HFFc6 (cell line): ENCODE results near the gene CBX8. TPM values are rescaled to one million over a fixed set of nuclear protein-coding genes. Genes with fewer than 3 reads are reported as not detected.
A peak's percentile ranks its signal among the peaks of the same experiment; 100 is the strongest.

Experiments used
- DNase-seq: peaks from one replicate; pipeline ENCODE4 v3.0.0-alpha.2; 2018
- H3K27ac Mint-ChIP-seq: 2 replicates; pipeline ENCODE4 v1.8.0; 2020; ENCODE audit warnings: mild to moderate bottlenecking, mixed read lengths
- H3K27me3 Mint-ChIP-seq: 2 replicates; pipeline ENCODE4 v1.8.0; 2021; ENCODE audit warnings: mild to moderate bottlenecking, moderate library complexity, mixed read lengths; ENCODE audit not compliant: insufficient read depth
- H3K36me3 Mint-ChIP-seq: 2 replicates; pipeline ENCODE4 v1.8.0; 2021; ENCODE audit warnings: low read depth, mixed read lengths
- H3K4me1 Mint-ChIP-seq: 2 replicates; pipeline ENCODE4 v1.8.0; 2020; ENCODE audit warnings: low read depth, mixed read lengths
- H3K4me3 Mint-ChIP-seq: 2 replicates; pipeline ENCODE4 v1.8.0; 2020; ENCODE audit warnings: mild to moderate bottlenecking, moderate library complexity, mixed read lengths
- H3K9me3 Mint-ChIP-seq: 2 replicates; pipeline ENCODE4 v1.8.0; 2020; ENCODE audit warnings: mild to moderate bottlenecking, mixed read lengths
- total RNA-seq, 6 experiments: library from RNA; stranded (reverse); fragmentation: NEBNext Ultra II Directional; extraction: Animal tissue kit (Norgen Biotek cat#: 25700); gene quantifications; 2 replicates in 1 of 6; 3 replicates in 5 of 6; pipeline ENCODE4 v1.2.3, GENCODE V29; 2021
- TF ChIP-seq, protein P1 (sequence below): fragments of 200-600 bp; sonication (generic); IDR thresholded peaks from 2 replicates; pipeline ENCODE4 v1.5.0; 2021; ENCODE audit warnings: antibody characterized with exemption, mild to moderate bottlenecking

CBX8 gene
- total RNA-seq, 6 experiments from 2014 or later: 6.0 to 10.6 (median 8.1) TPM

DNA sequence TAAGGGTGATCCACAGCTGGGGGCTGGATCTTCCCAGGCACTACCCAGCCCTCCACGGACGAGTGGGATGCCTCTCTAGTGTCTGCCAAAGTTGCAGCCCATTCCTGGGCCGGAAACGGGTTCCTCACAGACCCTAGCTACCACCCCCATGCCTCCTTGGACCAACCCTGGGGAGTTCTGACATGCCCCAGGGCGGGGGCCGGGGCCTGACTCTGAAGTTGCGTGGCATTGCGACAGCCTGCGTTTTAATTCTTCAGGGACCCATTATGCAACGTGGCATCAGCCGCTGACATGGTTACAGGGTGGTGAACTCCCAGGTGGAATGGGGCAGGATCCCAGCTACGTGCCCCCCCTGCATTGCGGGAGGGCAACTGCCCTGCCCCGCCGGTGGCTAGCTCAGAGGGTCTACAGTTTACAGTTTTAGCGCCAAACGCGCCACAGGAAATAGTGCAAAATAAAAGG, 39.7 kb upstream of the CBX8 start:
- Mint-ChIP-seq H3K4me3 (no peak overlapping the region), H3K27me3 (peaks cover 11% of the 10 kb centered on the region), H3K36me3 (peaks cover 9% of the 10 kb centered on the region), H3K9me3 (no peaks in the 10 kb centered on the region), H3K4me1 (peaks cover 5% of the 10 kb centered on the region; the same call in 1 of the 2 replicates), H3K27ac (no peak overlapping the region)
- TF ChIP-seq, protein P1, sequence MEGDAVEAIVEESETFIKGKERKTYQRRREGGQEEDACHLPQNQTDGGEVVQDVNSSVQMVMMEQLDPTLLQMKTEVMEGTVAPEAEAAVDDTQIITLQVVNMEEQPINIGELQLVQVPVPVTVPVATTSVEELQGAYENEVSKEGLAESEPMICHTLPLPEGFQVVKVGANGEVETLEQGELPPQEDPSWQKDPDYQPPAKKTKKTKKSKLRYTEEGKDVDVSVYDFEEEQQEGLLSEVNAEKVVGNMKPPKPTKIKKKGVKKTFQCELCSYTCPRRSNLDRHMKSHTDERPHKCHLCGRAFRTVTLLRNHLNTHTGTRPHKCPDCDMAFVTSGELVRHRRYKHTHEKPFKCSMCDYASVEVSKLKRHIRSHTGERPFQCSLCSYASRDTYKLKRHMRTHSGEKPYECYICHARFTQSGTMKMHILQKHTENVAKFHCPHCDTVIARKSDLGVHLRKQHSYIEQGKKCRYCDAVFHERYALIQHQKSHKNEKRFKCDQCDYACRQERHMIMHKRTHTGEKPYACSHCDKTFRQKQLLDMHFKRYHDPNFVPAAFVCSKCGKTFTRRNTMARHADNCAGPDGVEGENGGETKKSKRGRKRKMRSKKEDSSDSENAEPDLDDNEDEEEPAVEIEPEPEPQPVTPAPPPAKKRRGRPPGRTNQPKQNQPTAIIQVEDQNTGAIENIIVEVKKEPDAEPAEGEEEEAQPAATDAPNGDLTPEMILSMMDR: no peak
- DNase-seq: no peak

DNA sequence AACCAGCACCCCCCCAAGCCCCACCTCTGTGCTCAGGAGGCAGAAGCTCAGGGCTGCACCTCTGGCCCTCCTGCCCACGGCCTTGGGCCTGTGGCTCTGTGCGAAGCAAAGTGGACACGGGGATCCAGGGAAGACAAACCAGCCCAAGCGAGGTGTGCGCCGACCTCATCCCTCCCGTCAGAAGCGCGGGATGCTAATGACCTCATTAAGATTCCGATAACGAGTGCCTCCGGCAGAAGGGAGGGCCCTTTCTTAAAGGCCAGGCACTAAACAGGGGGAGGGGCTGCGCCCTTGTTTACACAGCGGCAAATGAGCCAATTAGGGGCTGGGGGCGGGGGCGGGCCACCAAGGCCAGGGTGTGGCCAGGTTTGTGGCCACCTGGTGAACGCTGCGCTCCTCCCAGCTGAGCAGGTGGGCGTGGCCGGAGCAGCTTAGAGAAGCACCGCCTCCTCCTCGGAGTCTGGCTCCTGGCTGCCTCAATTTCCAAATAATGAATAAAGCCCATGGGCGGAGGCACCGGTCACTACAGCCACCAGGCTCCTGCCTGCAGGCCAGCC, 39.2 kb upstream of the CBX8 start:
- H3K9me3 Mint-ChIP-seq: no peaks in the 10 kb centered on the region
- H3K4me1 Mint-ChIP-seq: peaks cover 5% of the 10 kb centered on the region; the same call in 1 of the 2 replicates
- peaks cover 9% of the 10 kb centered on the region for H3K36me3 Mint-ChIP-seq
- no peak overlapping the region for H3K4me3 Mint-ChIP-seq
- TF ChIP-seq, protein P1: no peak
- H3K27ac Mint-ChIP-seq: no peak overlapping the region
- H3K27me3 Mint-ChIP-seq: peaks cover 8% of the 10 kb centered on the region
- DNase-seq: no peak

DNA sequence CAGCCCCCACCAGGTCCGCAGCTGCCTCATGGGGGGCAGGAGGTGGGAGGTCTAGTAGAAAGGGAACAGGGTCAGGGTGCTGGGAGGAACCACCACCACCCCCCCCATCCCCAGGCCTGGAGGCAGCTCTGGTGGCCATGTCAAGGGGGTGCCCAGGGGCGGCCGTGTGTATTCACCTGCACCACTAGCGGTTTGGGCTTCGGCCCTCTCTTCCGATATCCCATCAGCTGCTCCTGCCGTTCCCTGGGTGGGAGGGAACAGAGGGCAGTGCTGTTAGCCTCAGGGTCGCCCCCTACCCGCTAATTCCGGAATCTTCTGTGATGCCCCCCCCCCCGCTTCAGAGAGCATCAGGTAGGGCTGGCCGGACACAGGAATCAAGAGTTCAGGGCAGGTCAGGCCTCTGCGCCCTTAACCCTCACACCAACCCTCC, 38.6 kb upstream of the CBX8 start:
- peaks cover 9% of the 10 kb centered on the region for H3K36me3 Mint-ChIP-seq
- H3K4me1 Mint-ChIP-seq: peaks cover 5% of the 10 kb centered on the region; the same call in 1 of the 2 replicates
- TF ChIP-seq, protein P1: no peak
- no peak overlapping the region for H3K4me3 Mint-ChIP-seq
- no peaks in the 10 kb centered on the region for H3K9me3 Mint-ChIP-seq
- no peak overlapping the region for H3K27ac Mint-ChIP-seq
- peaks cover 6% of the 10 kb centered on the region for H3K27me3 Mint-ChIP-seq
- DNase-seq: no peak

DNA sequence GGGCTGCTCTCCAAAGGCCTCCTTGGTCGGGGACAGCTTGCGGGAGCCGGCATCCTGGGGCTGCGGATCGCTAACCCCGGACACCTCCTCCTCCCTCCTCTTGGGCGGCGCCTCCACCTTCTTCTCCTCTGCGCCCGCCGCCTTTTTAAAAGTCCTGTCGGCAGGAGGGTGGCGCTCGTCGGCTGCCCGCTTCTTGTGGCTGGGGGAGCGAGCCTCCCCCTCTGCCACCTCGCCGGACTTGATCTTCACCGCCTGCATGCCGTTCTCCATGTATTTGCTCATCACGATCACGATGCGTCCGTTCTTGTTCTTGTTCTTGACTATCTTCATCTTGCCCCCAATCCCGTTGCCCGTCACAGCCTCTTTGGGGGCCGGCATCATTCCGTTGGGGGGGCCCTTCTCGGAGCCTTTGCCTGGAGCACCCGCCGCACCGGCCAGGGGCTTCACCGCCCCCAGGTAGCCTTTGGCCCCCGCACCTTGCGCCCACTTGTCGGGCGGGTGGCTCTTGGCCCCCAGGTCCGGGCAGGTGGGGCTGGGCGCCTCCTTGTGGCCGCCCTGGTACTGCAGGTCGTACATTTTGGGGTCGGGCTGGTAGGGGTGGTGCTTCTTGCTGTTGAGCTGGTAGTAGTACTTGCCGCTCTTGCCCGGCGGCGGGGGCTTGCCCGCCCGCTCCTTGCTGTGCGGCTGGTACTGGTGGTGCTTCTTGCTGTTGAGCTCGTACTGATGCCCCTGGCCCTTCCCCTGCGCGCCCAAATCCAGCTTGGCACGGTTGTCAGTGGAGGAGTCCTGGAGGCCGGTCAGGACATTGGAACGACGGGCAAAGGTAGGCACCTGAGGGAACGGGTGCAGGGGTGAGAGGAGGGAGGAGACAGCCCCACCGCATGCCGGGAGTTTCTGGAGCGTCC, 37.9 kb upstream of the CBX8 start:
- peaks cover 5% of the 10 kb centered on the region; the same call in 1 of the 2 replicates for H3K4me1 Mint-ChIP-seq
- H3K9me3 Mint-ChIP-seq: no peaks in the 10 kb centered on the region
- TF ChIP-seq, protein P1: peak; percentile 88
- DNase-seq: no peak
- peaks cover 6% of the 10 kb centered on the region for H3K27me3 Mint-ChIP-seq
- peaks cover 9% of the 10 kb centered on the region for H3K36me3 Mint-ChIP-seq
- no peak overlapping the region for H3K27ac Mint-ChIP-seq
- no peak overlapping the region for H3K4me3 Mint-ChIP-seq

DNA sequence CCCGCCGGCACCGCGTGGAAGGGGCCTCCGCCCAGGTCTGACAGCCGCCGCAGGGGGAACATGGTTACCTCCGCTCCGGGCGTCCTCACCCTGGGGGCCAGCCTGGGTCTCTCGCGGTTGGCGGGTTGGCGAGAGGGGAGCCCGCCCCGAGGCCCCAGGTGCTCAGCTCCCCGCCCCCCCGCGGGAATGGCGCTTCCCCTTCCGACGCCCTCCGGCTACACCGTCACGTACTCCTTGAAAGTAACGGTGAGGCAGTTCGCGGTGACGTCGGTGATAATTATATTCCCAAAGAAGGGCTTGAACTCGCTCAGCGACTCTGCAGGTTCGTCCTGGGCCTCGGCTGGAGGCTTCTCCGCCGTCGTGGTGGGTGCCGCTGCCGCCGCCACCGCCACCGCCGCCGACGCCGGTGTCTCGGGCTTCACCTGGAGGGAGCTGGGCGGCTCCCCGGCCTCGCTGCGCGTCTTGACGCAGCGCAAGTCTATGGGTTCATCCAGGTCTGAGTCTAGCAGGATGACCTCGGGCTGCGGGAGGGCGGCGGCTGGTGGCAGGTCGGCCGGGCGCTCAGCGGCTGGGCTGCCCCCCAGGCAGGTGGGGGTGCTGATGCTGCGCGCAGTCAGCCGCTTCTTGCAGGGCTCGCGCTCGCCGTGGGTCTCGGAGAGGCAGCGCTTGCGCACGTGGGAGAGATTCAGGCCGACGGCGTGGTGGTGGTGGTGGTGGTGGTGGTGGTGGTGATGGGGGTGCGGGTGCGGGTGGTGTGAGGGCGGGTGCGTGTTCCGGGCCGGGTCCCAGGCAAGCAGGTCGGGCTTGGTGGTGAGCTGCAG, 37.1 kb upstream of the CBX8 start:
- no peak for DNase-seq
- Mint-ChIP-seq H3K4me3 (no peak overlapping the region), H3K27me3 (peaks cover 6% of the 10 kb centered on the region), H3K27ac (no peak overlapping the region), H3K9me3 (no peaks in the 10 kb centered on the region), H3K36me3 (peaks cover 9% of the 10 kb centered on the region), H3K4me1 (peaks cover 9% of the 10 kb centered on the region; the same call in 1 of the 2 replicates)
- TF ChIP-seq, protein P1: no peak
